Fibroblast of upper back skin (primary cell): ENCODE data around the gene EVPLL.
"Not testable (repeated sequence)": the region's sequence is repeated elsewhere in the genome, so short reads cannot be mapped to it uniquely, and the experiment has no call there.

Source experiments
- DNase-seq: peaks from one replicate; pipeline ENCODE4 v3.0.0-alpha.2; 2013

EVPLL gene

GRCh38 chr17:18377437-18378204, at the start of gene EVPLL:
TSS of gene EVPLL (plus strand) at chr17:18377778. CDS start at chr17:18380938, 3,160 bp downstream.
- DNase-seq: no peak

DNA sequence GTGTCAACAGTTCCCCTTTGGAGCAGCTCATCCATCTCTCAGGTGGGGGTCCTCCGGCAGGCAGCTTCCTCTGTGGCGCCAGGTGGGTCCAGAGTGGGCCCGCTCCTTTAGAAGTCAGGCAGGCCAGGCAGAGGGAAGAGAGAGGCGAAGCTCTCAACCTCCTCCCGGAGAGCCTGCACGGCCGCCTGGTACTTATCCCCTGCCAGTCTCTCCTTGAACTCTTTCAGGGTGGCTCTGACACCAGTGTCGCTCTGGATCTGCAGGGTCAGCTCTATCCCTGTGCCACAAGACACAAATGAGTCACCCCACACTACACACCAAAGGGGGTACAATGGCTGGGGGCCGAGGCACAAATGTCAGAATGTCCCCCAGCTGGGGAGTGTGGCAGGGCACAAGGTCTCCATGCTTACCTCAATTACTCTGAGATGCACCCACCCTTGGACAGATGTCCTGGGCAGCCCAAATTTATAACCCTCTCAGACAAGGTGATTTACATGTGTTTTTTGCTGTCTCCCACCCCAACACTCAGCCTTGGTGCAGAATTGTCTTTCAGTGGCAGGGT, 48.9 kb upstream of the EVPLL start:
- no peak for DNase-seq

DNA sequence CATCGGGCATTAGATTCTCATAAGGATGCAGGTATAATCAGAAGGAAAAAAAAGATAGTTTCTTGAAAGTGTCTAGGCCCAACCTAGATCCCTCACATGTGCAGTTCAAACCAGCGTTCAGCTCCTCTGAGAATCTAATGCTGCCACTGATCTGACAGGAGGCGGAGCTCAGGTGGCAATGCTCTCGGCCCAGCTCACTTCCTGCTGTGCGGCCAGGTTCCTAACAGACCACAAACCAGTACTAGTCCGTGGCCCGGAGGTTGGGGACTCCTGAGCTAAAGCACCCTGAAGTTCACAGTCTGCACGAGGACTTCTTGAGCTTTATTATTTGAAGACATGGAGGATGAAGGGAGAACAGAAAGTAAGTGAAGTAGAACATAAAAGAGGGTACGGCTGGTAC, 45.7 kb upstream of the EVPLL start:
- no peak for DNase-seq

GRCh38 chr17:18332909-18333489, 44.6 kb upstream of the EVPLL start:
- DNase-seq: no peak

DNA sequence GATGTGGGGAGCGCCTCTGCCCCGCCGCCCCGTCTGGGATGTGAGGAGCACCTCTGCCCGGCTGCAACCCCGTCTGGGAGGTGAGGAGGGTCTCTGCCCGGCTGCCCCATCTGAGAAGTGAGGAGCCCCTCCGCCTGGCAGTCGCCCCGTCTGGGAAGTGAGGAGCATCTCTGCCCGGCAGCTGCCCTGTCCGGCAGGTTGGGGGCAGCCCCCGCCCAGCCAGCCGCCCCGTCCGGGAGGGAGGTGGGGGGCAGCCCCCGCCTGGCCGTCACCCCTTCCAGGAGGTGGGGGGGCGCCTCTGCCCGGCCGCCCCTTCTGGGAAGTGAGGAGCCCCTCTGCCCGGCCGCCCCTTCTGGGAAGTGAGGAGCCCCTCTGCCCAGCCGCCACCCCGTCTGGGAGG, 39.4 kb upstream of the EVPLL start:
- not testable (repeated sequence) for DNase-seq

DNA sequence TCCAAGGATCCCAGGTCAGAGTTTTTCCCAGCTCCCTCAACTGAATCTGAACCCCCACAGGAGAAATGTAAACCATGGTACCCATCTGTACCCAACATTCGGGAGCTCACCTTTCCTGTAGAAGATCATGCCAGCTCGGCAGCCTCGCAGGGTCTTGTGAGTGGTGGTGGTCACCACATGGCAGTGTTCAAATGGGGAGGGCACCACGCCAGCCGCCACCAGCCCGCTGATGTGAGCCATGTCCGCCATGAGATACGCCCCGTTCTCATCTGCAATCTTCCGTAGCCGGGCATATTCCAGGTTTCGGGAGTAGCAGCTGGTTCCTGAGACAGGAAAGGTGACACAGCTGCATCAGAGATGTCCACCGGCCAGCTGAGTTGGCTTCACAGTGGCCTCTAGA, 37.6 kb upstream of the EVPLL start:
- DNase-seq: no peak

GRCh38 chr17:18344021-18344420, 33.6 kb upstream of the EVPLL start:
- DNase-seq: no peak

- DNase-seq: no peak
Measured at GRCh38 chr17:18353541-18353940, 24.0 kb upstream of the EVPLL start.

GRCh38 chr17:18356624-18357023, 21.0 kb upstream of the EVPLL start:
- peak; percentile 30 for DNase-seq

DNA sequence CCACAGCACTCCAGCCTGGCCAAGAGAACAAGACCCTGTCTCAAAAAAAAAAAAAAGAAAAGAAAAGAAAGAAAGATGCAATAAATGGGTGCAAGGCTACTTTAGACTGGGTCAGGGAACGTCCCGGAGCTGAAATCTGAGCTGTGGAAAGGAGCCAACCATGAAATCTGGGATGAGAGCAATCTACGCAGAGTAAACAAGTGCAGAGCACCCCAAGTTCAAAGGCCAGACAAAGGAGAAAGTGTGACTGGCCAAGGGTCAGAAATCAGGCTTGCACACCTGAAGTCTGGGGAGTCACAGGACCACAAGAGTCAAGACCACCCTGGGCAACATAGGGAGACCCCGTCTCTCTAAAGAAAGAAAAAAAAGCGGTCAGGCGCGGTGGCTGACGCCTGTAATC, 17.1 kb upstream of the EVPLL start:
- no peak for DNase-seq

- DNase-seq: no peak
Measured at GRCh38 chr17:18361837-18362697, 15.5 kb upstream of the EVPLL start.

DNA sequence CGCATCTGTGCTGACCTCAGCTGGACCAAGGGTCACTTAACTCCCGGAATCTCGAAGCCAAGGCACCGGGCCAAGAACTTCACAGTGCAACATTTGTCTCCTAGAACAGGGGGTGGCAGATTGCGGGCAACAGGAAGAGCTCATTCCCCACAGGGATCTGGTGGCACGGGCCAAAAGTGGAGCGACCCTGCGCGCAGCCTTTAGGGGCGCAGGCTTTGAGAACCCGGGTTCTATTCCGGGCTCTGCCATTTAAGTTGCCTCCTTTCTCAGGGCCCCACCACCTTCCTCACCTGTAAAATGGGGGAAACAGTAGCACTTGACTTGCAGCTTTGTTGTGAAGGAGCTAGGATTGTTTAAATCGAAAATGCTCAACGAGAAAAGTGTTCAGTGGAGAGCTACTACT, 14.9 kb upstream of the EVPLL start:
- DNase-seq: no peak

DNA sequence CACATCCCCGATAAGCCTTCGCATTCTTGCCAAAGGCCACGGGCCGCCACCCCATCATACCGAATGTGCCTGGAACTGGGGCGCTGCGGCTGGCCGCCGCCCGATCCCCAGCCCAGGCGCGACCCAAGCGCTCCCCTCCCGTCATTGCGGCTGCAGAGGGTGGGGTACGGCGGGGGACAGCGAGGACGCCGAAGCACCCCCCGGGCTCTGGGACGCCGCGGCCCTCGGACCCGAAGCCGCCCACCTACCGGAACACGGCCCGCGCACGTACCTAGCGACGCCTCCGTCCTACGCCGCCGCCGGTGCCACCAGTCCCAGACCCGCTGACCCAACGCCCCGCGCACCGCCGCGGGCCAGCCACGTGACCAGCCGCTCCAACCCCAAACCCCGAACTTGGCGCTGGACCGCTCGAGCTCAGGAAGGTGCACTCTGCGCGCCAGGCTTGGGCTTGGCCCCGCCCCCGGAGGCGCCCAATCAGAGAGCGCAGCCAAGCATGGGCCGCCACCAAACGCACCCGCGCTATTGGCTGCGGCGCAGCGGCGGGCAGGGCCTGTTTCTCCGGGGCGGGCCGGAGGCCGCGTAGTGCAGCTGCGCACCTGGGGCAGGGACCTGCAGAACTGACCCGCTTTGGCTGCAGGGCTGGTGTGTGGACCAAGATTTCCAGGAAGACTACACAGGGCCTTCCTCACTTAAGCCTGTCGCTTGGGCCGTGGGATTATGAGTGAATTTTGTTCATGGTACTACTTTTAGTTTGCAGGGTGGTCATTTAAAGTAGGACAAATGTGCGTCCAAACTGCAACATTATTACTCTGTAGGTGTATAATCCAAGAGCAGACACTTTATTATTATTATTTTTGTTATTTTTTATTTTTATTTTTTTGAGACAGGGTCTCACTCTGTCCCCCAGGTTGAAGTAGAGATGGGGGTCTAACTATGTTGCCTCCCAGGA, 14.2 kb upstream of the EVPLL start, which contains the start of gene SHMT1:
Gene SHMT1, minus strand, starts transcription at position 450 of the 949 bp plus-strand sequence. CDS start 7,569 bp downstream, outside the sequence.
- DNase-seq: peak; percentile 83

DNA sequence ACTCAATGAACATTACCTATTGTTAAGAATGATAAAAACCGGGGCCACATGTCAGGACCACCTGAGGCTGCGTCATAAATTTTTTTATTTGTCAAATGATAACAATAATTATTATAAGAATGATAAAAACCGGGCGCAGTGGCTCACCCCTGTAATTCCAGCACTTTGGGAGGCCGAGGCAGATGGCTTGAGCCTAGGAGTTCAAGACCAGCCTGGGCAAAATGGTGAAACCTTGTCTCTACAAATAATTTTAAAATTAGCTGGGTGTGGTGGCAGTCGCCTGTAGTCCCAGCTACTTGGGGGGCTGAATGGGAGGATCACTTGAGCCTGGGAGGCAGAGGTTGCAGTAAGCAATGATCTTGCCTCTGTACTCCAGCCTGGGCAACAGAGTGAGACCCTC, 13.4 kb upstream of the EVPLL start:
- DNase-seq: no peak

GRCh38 chr17:18368946-18369345, 8.6 kb upstream of the EVPLL start:
- no peak for DNase-seq

- DNase-seq: no peak
Measured at GRCh38 chr17:18370761-18371160, 6.8 kb upstream of the EVPLL start.

DNA sequence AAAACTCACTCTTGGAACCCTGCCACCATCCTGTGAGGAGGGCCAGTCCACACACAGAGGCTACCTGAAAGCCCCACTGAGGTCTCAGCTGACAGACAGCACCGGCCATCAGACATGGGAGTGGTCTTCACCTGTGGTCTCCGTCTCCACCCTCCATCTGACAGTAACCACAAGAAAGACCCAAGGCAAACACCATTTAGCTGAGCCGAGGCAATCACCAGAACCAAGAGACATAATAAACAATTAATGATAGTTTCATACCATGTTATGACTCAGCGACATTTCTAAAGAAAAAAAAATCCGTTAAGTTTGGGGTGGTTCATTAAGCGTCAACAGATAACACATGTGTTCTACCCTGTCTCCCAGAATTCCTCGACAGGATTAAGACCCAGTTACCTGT, 6.1 kb upstream of the EVPLL start:
- no peak for DNase-seq

DNA sequence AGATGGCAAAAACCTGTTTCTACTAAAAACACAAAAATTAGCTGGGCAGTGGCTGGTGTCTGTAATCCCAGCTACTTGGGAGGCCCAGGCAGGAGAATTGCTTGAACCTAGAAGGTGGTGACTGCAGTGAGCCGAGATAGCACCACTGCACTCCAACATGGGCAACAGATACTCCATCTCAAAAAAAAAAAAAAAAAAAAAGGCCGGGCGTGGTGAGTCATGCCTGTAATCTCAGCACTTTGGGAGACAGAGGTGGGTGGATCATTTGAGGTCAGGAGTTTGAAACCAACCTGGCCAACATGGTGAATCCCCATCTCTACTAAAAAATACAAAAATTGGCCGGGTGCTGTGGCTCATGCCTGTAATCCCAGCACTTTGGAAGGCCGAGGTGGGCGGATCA, 4.4 kb upstream of the EVPLL start:
- not testable (repeated sequence) for DNase-seq

DNA sequence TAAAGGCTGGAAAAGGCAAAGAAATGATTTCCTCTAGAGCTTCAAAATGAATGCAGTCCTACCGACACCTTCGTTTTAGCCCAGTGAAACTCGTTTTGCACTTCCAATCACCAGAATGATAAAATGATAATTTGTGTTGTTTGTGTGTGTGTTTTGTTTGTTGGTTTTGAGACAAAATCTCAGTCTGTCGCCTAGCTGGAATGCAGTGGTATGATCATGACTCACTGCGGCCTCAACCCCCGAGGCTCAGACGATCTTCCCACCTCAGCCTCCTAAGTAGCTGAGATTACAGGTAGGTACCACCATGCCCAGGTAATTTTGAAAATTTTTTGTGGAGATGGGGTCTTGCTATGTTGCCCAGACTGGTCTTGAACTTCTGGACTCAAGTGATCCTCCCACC, 3.4 kb upstream of the EVPLL start:
- no peak for DNase-seq

- no peak for DNase-seq
Measured at GRCh38 chr17:18378205-18378505, 577 bp downstream of the EVPLL start.

DNA sequence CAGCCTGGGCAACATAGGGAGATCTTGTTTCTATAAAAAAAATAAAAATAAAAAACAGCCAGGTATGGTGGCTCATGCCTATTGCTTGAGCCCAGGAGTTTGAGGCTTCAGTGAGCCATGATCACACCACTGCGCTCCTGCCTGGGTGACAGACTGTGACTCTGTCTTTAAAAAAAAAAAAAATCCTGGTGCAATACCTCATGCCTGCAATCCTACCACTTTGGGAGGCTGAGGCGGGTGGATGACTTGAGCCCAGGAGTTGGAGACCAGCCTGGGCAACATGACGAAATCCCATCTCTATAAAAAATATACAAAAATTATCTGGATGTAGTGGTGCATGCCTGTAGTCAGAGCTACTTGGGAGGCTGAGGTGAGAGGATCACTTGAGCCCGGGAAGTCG, 1.0 kb downstream of the EVPLL start:
- DNase-seq: not testable (repeated sequence)
